ENCODE measurements around the gene AGPS. TPM values are rescaled to one million over a fixed set of nuclear protein-coding genes. Genes with fewer than 3 reads are reported as not detected.
A peak's percentile ranks its signal among the peaks of the same experiment; 100 is the strongest.

AGPS gene
- total RNA-seq, 1 donor from 2014 or later = 43.9 TPM

- Mint-ChIP-seq H3K4me3 (no peak overlapping the region), H3K4me1 (peaks cover 50% of the 10 kb centered on the region), H3K36me3 (peaks cover 6% of the 10 kb centered on the region), H3K9me3 (peaks cover 4% of the 10 kb centered on the region), H3K27me3 (ENCODE audit: low read depth) (no peaks in the 10 kb centered on the region), H3K27ac (no peak overlapping the region)
- TF ChIP-seq CTCF (IDR thresholded peaks at IDR 0.05; ENCODE audit: unreplicated experiment) = no peak
- no peak for DNase-seq (ENCODE audit: low spot score in 2 of 2, unreplicated experiment in 2 of 2)
These were observed 147.7 kb downstream of the AGPS start for GRCh38 chr2:177540283-177540682.

DNA sequence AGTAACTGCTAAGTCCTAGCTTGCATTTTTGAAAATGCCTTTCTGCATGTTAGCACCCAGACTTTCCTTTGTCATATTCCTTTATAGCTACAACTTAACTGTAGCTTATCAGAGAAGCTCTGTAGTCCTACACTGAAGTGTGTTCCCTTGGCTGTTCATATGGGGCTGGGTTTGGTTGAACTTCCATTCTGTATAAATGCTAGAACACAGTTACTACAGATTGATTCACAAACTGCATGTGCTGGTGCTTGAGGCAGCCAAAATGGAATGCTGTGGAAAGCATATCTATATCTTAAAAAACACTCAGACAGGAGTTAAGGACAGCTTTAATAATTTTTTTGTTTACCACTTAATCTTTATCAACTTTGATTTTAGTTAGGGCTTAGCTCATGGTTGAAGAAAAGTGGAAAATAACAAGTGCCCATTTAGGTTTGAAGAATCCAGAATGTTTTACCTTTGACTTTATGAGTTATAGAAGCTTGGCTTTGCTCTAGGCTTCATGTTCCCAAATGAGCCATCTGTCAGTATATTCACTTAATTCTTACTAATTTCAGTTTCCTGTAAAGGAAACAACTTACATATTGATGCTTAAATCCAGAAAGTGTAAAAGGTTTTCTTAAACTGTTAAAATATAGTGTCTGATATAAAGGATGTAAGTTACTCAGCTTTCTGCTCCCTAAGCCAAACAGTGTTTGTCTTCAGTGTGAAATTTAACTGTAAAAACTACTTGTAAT lies 148.9 kb downstream of the AGPS start:
- peaks cover 41% of the 10 kb centered on the region for H3K4me1 Mint-ChIP-seq
- peaks cover 13% of the 10 kb centered on the region for H3K36me3 Mint-ChIP-seq
- H3K27me3 Mint-ChIP-seq (ENCODE audit: low read depth) = no peaks in the 10 kb centered on the region
- no peak overlapping the region for H3K27ac Mint-ChIP-seq
- no peak for DNase-seq (ENCODE audit: low spot score in 2 of 2, unreplicated experiment in 2 of 2)
- no peak for TF ChIP-seq CTCF (IDR thresholded peaks at IDR 0.05; ENCODE audit: unreplicated experiment)
- H3K9me3 Mint-ChIP-seq = peaks cover 12% of the 10 kb centered on the region
- H3K4me3 Mint-ChIP-seq = no peak overlapping the region

DNA sequence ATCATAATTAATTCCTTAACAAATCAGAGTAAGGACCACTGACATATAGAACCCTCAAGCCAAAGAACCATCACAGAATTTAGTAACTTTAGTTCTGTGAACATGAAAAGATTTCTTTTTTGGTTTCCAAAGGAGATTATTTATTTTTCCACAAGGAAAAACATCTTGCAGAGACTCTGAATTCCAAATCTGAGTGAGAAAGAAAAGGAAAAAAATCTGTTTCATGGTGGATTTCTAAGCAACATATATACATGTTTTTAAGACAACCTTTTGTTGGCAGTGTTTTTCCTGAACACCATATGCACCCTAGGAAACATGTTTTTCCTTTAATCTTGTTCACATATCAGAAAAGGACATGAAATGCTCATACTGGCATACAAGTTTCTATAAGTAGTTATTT lies 149.8 kb downstream of the AGPS start:
- DNase-seq (ENCODE audit: low spot score in 2 of 2, unreplicated experiment in 2 of 2) = no peak
- H3K4me1 Mint-ChIP-seq = peaks cover 33% of the 10 kb centered on the region
- no peaks in the 10 kb centered on the region for H3K27me3 Mint-ChIP-seq (ENCODE audit: low read depth)
- no peak for TF ChIP-seq CTCF (IDR thresholded peaks at IDR 0.05; ENCODE audit: unreplicated experiment)
- no peak overlapping the region for H3K4me3 Mint-ChIP-seq
- peak overlapping the region; percentile 91 for H3K27ac Mint-ChIP-seq
- H3K36me3 Mint-ChIP-seq = peaks cover 19% of the 10 kb centered on the region
- peaks cover 14% of the 10 kb centered on the region for H3K9me3 Mint-ChIP-seq

GRCh38 chr2:177543007-177543760 lies 150.6 kb downstream of the AGPS start:
- Mint-ChIP-seq H3K36me3 (peaks cover 19% of the 10 kb centered on the region), H3K27me3 (ENCODE audit: low read depth) (no peaks in the 10 kb centered on the region), H3K4me3 (no peak overlapping the region), H3K9me3 (peaks cover 14% of the 10 kb centered on the region), H3K27ac (peak overlapping the region; percentile 91), H3K4me1 (peaks cover 32% of the 10 kb centered on the region)
- no peak for TF ChIP-seq CTCF (IDR thresholded peaks at IDR 0.05; ENCODE audit: unreplicated experiment)
- no peak for DNase-seq (ENCODE audit: low spot score in 2 of 2, unreplicated experiment in 2 of 2)

DNA sequence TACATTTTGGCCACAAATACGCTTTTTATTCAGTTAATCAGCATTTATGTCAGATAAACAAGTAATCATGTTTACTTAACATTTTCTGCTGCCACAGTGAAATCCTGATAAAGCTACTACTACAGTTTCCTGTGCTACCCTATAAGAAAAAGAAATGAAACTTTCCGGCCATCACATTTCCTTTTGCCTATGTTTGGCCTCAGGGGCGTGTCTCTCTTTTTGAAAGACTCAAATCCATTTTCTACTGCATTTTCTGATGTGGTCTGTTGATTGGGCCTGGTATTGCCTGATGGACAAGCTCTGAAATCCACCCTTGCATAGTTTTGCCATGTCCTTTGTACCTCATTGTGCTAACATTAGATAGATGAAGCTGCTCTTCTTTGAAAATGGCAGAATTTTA lies 152.6 kb downstream of the AGPS start:
- no peak for DNase-seq (ENCODE audit: low spot score in 2 of 2, unreplicated experiment in 2 of 2)
- no peak overlapping the region for H3K27ac Mint-ChIP-seq
- no peak for TF ChIP-seq CTCF (IDR thresholded peaks at IDR 0.05; ENCODE audit: unreplicated experiment)
- no peak overlapping the region for H3K4me3 Mint-ChIP-seq
- no peaks in the 10 kb centered on the region for H3K27me3 Mint-ChIP-seq (ENCODE audit: low read depth)
- H3K4me1 Mint-ChIP-seq = peaks cover 46% of the 10 kb centered on the region
- H3K9me3 Mint-ChIP-seq = peaks cover 14% of the 10 kb centered on the region
- peaks cover 16% of the 10 kb centered on the region for H3K36me3 Mint-ChIP-seq

Measured in mesothelial cell of epicardium (in vitro differentiated cells).